Measurements from ENCODE around the gene TMEM119. TPM values are rescaled to one million over a fixed set of nuclear protein-coding genes. Genes with fewer than 3 reads are reported as not detected.
"Not testable (repeated sequence)": the region's sequence is repeated elsewhere in the genome, so short reads cannot be mapped to it uniquely, and the experiment has no call there.

The TMEM119 gene
- total RNA-seq, 2 experiments from 2014 or later = 0.11 to 0.48 TPM

GRCh38 chr12:108629824-108630476 is 32.1 kb upstream of the TMEM119 start:
- POLR2A ChIA-PET = interaction anchor here (0.6 to 10.8 kb wide), 9 partner anchors 8 to 1366 kb away, joined by 3 to 156 read pairs (median 7); partner anchors contain the start of genes GIT2, ISCU and SART3
- ATAC-seq (ENCODE audit: low read depth) (peak; percentile 45), DNase-seq (peak; percentile 69)
- Mint-ChIP-seq H3K4me1 (peaks cover 43% of the 10 kb centered on the region), H3K4me3 (peak overlapping the region; percentile 100), H3K27me3 (no peaks in the 10 kb centered on the region), H3K36me3 (peaks cover 46% of the 10 kb centered on the region), H3K27ac (peak overlapping the region; percentile 100), H3K9me3 (no peaks in the 10 kb centered on the region)

DNA sequence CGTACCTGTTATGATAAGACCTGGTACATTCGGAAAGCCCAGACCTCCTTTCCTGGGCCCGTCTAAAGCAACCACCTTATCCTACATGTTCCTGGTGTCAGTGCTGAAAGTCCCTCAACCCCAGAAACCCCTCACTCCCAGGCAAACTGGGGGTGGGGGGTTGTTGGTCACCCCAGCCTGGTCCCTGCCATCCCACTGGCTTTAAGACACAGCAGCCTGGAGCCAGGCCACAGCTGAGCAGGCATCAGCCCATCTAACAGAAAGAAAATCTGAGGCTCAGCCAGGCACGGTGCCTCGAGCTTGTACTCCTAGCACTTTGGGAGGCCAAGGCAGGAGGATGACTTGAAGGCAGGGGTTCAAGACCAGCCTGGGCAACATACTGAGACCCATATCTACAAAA is 31.3 kb upstream of the TMEM119 start:
- POLR2A ChIA-PET = interaction anchor here (1.1 to 10.8 kb wide), 8 partner anchors 9 to 228 kb away, joined by 3 to 156 read pairs (median 15); partner anchors contain the start of genes ISCU, SART3 and SSH1
- H3K4me1 Mint-ChIP-seq = peaks cover 39% of the 10 kb centered on the region
- DNase-seq (peak; percentile 59), ATAC-seq (ENCODE audit: low read depth) (no peak)
- no peaks in the 10 kb centered on the region for H3K9me3 Mint-ChIP-seq
- H3K36me3 Mint-ChIP-seq = peaks cover 52% of the 10 kb centered on the region
- H3K4me3 Mint-ChIP-seq = peak overlapping the region; percentile 100
- no peaks in the 10 kb centered on the region for H3K27me3 Mint-ChIP-seq
- peak overlapping the region; percentile 100 for H3K27ac Mint-ChIP-seq

- Mint-ChIP-seq H3K4me1 (peaks cover 38% of the 10 kb centered on the region), H3K9me3 (no peaks in the 10 kb centered on the region), H3K27me3 (no peaks in the 10 kb centered on the region), H3K36me3 (peaks cover 51% of the 10 kb centered on the region), H3K27ac (peak overlapping the region; percentile 83), H3K4me3 (peak overlapping the region; percentile 29)
- ATAC-seq (ENCODE audit: low read depth) = no peak
- POLR2A ChIA-PET = interaction anchor here (0.6 to 10.8 kb wide), 9 partner anchors 9 to 230 kb away, joined by 3 to 156 read pairs (median 9); partner anchors contain the start of genes ISCU, SART3 and SSH1
- no peak for DNase-seq
These were observed 29.4 kb upstream of the TMEM119 start for GRCh38 chr12:108627134-108627920.

DNA sequence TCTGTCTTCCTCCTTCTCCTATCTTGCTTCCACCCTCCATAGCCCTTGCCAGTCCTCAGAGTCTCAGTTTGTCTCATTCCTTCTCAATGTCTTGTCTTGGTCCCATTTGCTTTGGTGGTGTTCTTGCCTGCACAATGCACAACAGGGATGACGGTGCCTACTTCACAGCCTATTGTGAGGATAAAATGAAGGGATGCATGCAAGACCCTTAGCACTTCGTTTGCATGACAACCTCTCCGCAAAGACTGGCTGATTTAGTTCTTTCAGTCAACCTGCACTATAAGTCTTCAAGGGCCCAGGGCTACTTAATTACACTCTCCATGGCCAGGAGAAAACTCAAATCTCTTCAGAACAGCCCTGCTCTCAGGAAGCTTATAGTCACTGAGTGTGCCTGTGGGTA is 27.3 kb upstream of the TMEM119 start:
- ATAC-seq (ENCODE audit: low read depth) (no peak), DNase-seq (no peak)
- Mint-ChIP-seq H3K9me3 (no peaks in the 10 kb centered on the region), H3K27me3 (no peaks in the 10 kb centered on the region), H3K27ac (peak overlapping the region; percentile 4), H3K4me3 (no peak overlapping the region), H3K36me3 (peaks cover 50% of the 10 kb centered on the region), H3K4me1 (peaks cover 27% of the 10 kb centered on the region)
- POLR2A ChIA-PET = interaction anchor here (1.5 kb wide), 1 partner anchor 10 kb away, joined by 3 read pairs; no protein-coding TSS in a partner anchor

DNA sequence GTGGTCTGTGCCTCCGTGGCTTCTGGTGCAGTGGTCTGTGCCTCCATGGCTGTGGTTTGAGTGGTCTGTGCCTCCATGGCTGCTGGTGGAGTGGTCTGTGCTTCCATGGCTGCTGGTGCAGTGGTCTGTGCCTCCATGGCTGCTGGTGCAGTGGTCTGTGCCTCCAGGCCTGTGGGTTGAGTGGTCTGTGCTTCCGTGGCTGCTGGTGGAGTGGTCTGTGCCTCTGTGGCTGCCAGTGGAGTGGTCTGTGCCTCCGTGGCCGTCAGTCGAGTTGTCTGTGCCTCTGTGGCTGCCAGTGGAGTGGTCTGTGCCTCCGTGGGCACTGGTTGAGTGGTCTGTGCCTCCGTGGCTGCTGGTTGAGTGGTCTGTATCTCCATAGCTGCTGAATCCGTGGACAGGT is 25.7 kb upstream of the TMEM119 start:
- Mint-ChIP-seq H3K36me3 (peaks cover 47% of the 10 kb centered on the region), H3K27me3 (no peaks in the 10 kb centered on the region), H3K4me1 (peaks cover 29% of the 10 kb centered on the region), H3K9me3 (no peaks in the 10 kb centered on the region), H3K4me3 (no peak overlapping the region), H3K27ac (peak overlapping the region; percentile 30)
- DNase-seq (no peak), ATAC-seq (ENCODE audit: low read depth) (no peak)
- POLR2A ChIA-PET = interaction anchor here (1.4 to 9.1 kb wide), 2 partner anchors 10 to 58 kb away, joined by 10 to 135 read pairs; partner anchors contain the start of genes ISCU, SART3 and SELPLG

DNA sequence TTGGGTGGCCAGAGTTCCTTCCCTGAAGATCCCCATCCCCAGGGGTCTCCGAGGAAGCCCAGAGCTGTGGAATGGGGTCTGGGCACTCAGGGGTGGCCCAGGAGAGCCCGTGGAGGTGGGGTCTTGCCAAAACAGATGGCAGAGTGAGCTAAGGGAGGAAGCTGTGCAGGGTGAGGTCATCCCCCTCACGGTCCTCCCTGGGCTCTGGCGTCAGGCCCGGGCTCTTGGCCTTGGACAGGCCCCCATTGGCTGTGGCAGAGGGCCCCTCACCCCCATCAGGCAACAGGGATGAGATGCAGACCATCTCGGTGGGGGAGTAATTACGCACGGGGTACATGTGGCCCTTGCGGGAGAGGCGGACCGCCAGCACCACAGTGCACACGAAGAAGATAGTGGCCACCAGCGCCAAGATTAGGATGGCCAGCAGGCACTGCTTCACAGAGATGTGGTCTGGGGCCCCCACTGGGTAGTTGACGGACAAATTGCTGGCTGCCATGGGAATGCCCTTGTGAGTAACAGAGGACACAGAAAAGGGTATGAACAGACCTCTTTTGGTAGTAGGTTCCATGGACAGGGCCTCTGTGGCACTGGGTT is 25.1 kb upstream of the TMEM119 start:
- POLR2A ChIA-PET = interaction anchor here (9.1 to 9.9 kb wide), 2 partner anchors 9 to 57 kb away, joined by 135 to 156 read pairs; partner anchors contain the start of genes ISCU, SART3 and SELPLG
- DNase-seq (no peak), ATAC-seq (ENCODE audit: low read depth) (no peak)
- Mint-ChIP-seq H3K36me3 (peaks cover 43% of the 10 kb centered on the region), H3K4me3 (no peak overlapping the region), H3K9me3 (no peaks in the 10 kb centered on the region), H3K27ac (no peak overlapping the region), H3K4me1 (peaks cover 30% of the 10 kb centered on the region), H3K27me3 (no peaks in the 10 kb centered on the region)

- POLR2A ChIA-PET = interaction anchor here (9.1 to 9.9 kb wide), 2 partner anchors 9 to 57 kb away, joined by 135 to 156 read pairs; partner anchors contain the start of genes ISCU, SART3 and SELPLG
- H3K9me3 Mint-ChIP-seq = no peaks in the 10 kb centered on the region
- H3K36me3 Mint-ChIP-seq = peaks cover 43% of the 10 kb centered on the region
- H3K27me3 Mint-ChIP-seq = no peaks in the 10 kb centered on the region
- no peak overlapping the region for H3K4me3 Mint-ChIP-seq
- peaks cover 31% of the 10 kb centered on the region for H3K4me1 Mint-ChIP-seq
- peak overlapping the region; percentile 71 for H3K27ac Mint-ChIP-seq
- ATAC-seq (ENCODE audit: low read depth) (peak; percentile 37), DNase-seq (no peak)
These were observed 24.5 kb upstream of the TMEM119 start for GRCh38 chr12:108622421-108622820.

GRCh38 chr12:108621161-108621560 is 23.3 kb upstream of the TMEM119 start:
- POLR2A ChIA-PET = interaction anchor here (0.7 to 9.9 kb wide), 3 partner anchors 11 to 56 kb away, joined by 3 to 156 read pairs (median 135); partner anchors contain the start of genes ISCU, SART3 and SELPLG
- Mint-ChIP-seq H3K9me3 (peaks cover 2% of the 10 kb centered on the region), H3K4me1 (peaks cover 40% of the 10 kb centered on the region), H3K27ac (peak overlapping the region; percentile 64), H3K27me3 (no peaks in the 10 kb centered on the region), H3K36me3 (peaks cover 50% of the 10 kb centered on the region), H3K4me3 (no peak overlapping the region)
- DNase-seq = no peak
- no peak for ATAC-seq (ENCODE audit: low read depth)

DNA sequence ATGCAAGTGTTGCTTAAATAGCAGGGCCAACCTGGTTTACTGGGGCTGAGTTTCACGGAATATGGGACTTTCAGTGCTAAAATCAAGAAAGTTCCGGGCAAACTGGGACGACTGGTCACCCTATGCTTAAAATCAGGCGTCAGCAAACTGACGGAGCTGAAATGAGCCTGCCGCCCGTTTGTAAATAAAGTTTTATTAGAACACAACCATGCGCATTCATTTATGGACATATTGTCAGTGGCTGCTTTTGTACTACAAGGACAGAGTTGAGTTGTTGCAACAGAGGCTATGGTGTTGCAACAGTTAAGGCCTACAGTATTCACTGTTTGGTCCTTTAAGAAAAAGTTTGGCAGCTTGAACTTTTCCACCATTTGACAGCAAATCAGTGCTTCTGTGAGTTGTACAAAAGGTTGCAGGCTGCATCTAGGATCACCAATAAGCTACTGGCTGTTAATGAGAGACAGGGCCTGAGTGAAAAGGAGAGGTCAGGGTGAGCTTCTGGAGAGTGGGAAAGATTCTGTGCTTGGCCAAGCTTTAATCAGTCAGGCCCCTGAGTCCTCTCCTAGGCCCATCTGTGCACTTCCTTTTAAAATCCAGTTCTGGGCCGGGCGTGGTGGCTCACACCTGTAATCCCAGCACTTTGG is 22.5 kb upstream of the TMEM119 start:
- peaks cover 4% of the 10 kb centered on the region for H3K9me3 Mint-ChIP-seq
- no peak for ATAC-seq (ENCODE audit: low read depth)
- H3K36me3 Mint-ChIP-seq = peaks cover 51% of the 10 kb centered on the region
- peaks cover 37% of the 10 kb centered on the region for H3K4me1 Mint-ChIP-seq
- H3K27me3 Mint-ChIP-seq = no peaks in the 10 kb centered on the region
- H3K4me3 Mint-ChIP-seq = no peak overlapping the region
- POLR2A ChIA-PET = interaction anchor here (9.1 to 9.9 kb wide), 2 partner anchors 11 to 55 kb away, joined by 135 to 156 read pairs; partner anchors contain the start of genes ISCU, SART3 and SELPLG
- DNase-seq = no peak
- peak overlapping the region; percentile 10 for H3K27ac Mint-ChIP-seq

GRCh38 chr12:108619369-108620160 is 21.7 kb upstream of the TMEM119 start:
- peaks cover 36% of the 10 kb centered on the region for H3K4me1 Mint-ChIP-seq
- no peak for ATAC-seq (ENCODE audit: low read depth)
- no peak for DNase-seq
- H3K9me3 Mint-ChIP-seq = peaks cover 4% of the 10 kb centered on the region
- no peak overlapping the region for H3K4me3 Mint-ChIP-seq
- H3K27ac Mint-ChIP-seq = peak overlapping the region; percentile 10
- no peaks in the 10 kb centered on the region for H3K27me3 Mint-ChIP-seq
- POLR2A ChIA-PET = interaction anchor here (9.1 to 9.9 kb wide), 2 partner anchors 12 to 54 kb away, joined by 135 to 156 read pairs; partner anchors contain the start of genes ISCU, SART3 and SELPLG
- peaks cover 46% of the 10 kb centered on the region for H3K36me3 Mint-ChIP-seq

- not testable (repeated sequence) for ATAC-seq (ENCODE audit: low read depth)
- peaks cover 39% of the 10 kb centered on the region for H3K36me3 Mint-ChIP-seq
These were observed 21.0 kb upstream of the TMEM119 start for GRCh38 chr12:108618953-108619274.

More at GRCh38 chr12:108618953-108619274, 21.0 kb upstream of the TMEM119 start:
- peak overlapping the region; percentile 79 for H3K27ac Mint-ChIP-seq
- H3K9me3 Mint-ChIP-seq, H3K27me3 Mint-ChIP-seq, DNase-seq, H3K4me3 Mint-ChIP-seq: not testable (repeated sequence)
- POLR2A ChIA-PET = interaction anchor here (9.1 to 9.9 kb wide), 2 partner anchors 13 to 53 kb away, joined by 135 to 156 read pairs; partner anchors contain the start of genes ISCU, SART3 and SELPLG
- H3K4me1 Mint-ChIP-seq = peaks cover 39% of the 10 kb centered on the region
